Transverse colon (tissue), 4 donors: ENCODE measurements around the gene TRABD.

Source experiments
- EP300 ChIP-seq: sonication (generic); formaldehyde crosslinking; IDR thresholded peaks from one replicate; pipeline ENCODE4 v1.6.1; 2017; ENCODE audit warnings: antibody characterized with exemption, low read depth
- POLR2A ChIP-seq: fragments of 450-650 bp; IDR thresholded peaks from one replicate; pipeline ENCODE4 v1.6.1; 2016; ENCODE audit warnings: antibody characterized with exemption, mild to moderate bottlenecking, moderate library complexity
- POLR2AphosphoS5 ChIP-seq, 3 donors: sonication (generic); formaldehyde crosslinking; IDR thresholded peaks; one replicate each; pipeline ENCODE4 v1.6.1; 2016; ENCODE audit warnings: antibody characterized with exemption in 3 of 3
- TF ChIP-seq, protein P1 (sequence below), 5 experiments: fragments of 200-600 bp in 3 of 5; fragments of 450-650 bp in 2 of 5; sonication (generic) in 3 of 5; IDR thresholded peaks; 1 replicate in 2 of 5; 2 replicates in 3 of 5; pipeline ENCODE4 v1.5.1; 2016 to 2017; ENCODE audit warnings: antibody characterized with exemption in 5 of 5, inconsistent platforms in 3 of 5, mild to moderate bottlenecking in 2 of 5, moderate library complexity in 1 of 5

DNA sequence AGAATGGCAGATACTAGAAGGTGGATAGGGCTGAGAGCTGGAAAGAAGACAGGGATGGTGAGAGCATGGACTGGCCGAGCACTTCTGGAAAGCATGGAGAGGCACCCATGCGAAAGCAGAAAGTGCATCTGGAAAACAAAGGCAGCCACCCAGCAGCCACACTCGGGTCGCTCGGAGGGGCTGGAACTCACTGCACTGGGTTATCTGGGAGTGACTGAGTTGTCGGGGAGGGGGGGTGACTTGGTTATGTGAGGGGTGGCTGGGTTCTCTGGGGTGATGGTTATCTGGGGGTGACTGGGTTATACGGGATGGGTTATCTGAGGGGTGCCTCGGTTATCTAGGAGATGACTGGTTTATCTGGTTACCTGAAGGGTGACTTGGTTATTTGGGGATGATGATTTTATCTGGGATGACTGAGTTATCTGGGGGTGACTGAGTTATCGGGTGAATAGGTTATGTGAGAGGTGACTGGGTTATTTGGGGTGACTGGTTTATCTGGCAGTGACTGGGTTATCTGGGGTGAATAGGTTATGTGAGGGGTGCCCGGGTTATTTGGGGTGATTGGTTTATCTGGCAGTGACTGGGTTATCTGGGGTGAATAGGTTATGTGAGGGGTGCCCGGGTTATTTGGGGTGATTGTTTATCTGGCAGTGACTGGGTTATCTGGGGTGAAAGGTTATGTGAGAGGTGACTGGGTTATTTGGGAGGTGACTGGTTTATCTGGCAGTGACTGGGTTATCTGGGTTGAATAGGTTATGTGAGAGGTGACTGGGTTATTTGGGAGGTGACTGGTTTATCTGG, 17.8 kb upstream of the TRABD start:
- TF ChIP-seq, protein P1, sequence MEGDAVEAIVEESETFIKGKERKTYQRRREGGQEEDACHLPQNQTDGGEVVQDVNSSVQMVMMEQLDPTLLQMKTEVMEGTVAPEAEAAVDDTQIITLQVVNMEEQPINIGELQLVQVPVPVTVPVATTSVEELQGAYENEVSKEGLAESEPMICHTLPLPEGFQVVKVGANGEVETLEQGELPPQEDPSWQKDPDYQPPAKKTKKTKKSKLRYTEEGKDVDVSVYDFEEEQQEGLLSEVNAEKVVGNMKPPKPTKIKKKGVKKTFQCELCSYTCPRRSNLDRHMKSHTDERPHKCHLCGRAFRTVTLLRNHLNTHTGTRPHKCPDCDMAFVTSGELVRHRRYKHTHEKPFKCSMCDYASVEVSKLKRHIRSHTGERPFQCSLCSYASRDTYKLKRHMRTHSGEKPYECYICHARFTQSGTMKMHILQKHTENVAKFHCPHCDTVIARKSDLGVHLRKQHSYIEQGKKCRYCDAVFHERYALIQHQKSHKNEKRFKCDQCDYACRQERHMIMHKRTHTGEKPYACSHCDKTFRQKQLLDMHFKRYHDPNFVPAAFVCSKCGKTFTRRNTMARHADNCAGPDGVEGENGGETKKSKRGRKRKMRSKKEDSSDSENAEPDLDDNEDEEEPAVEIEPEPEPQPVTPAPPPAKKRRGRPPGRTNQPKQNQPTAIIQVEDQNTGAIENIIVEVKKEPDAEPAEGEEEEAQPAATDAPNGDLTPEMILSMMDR (IDR thresholded peaks at IDR 0.05), result no peak
- TF ChIP-seq POLR2A (no peak), POLR2AphosphoS5 (IDR thresholded peaks at IDR 0.05) (no peak), EP300 (no peak)
